Fibroblast of skin of abdomen (primary cell): ENCODE results near the gene DDC.

Experiments
- DNase-seq: peaks from one replicate; pipeline ENCODE4 v3.0.0-alpha.2; 2013

The DDC gene

GRCh38 chr7:50409856-50410745 is 155.1 kb downstream of the DDC start:
- DNase-seq: no peak
